Pulmonary artery endothelial cell (primary cell): ENCODE results near the gene ADAM15. TPM values are rescaled to one million over a fixed set of nuclear protein-coding genes. Genes with fewer than 3 reads are reported as not detected.

Experiments
- DNase-seq: peaks from one replicate; pipeline ENCODE4 v3.0.0-alpha.2; 2011; ENCODE audit warnings: low read depth, low spot score
- total RNA-seq: library from RNA; depleted of rRNA; stranded (reverse); fragments of >200 nt; gene quantifications from 2 replicates; pipeline ENCODE4 v1.2.3, GENCODE V29; 2014

ADAM15 gene
- total RNA-seq, 1 donor from 2014 or later, result 328 TPM

DNA sequence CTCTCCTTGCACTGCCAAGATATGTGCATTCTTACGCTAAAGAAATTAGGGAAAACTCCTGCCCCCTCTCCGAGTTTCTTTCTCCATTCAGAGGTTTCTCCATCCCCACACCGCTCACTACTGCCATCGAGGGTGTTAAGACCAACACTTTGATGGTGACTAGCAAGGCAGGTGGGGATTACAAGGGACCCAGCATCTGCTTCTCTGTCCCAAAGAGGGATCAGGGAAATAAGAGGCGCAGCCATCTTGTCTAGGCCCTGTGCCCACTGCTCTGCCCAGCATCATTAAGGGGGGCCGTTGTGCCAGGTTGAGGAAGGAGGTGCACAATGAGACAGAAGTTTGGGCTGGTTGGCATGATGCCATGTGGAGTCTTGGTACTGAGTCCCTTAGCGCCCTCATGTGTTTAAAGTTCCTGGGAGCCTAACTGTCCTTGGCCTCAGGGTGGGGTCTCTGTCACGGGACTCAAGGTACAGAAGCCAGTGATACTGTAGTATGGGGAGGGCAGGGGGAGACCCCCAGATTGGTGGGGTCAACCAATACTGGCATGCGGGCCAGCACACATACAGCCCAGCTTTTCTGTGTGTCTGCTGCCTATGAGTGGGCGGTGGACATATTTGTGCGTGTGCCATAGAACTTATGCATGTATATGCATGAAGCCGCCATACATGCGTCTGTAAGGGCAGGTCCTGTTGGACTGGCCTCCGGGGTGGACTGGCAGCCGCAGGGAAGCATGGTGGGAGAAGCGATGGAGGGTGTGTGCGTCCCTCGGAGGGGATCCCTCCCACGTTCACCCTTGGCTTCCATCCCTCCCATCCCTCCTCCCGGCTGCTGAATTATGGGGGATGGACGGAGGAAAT lies 33.0 kb downstream of the ADAM15 start:
- DNase-seq, result no peak

GRCh38 chr1:155084722-155085503 lies 33.8 kb downstream of the ADAM15 start:
- DNase-seq, result peak; percentile 80

- no peak for DNase-seq
Measured at GRCh38 chr1:155085504-155086127, 34.5 kb downstream of the ADAM15 start.

DNA sequence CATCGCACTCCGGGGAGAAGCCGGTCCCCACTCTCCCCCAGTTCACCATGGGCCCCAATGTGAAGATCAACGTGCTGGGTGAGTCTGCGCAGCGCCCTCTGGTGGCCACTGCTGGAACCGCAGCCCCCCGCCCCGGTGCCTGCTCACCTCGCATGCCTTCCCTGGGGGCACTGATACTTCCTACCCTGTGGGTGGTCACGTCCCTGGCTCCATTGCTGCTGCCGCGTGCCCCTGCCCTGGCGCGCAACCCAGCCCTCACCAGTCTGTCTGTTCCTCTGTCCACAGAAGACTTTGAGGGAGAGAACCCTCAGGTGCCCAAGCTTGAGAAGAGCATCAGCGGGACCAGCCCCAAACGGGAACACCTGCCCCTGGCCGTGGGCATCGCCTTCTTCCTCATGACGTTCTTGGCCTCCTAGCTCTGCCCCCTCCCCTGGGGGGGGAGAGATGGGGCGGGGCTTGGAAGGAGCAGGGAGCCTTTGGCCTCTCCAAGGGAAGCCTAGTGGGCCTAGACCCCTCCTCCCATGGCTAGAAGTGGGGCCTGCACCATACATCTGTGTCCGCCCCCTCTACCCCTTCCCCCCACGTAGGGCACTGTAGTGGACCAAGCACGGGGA lies 35.1 kb downstream of the ADAM15 start:
- DNase-seq, result no peak

DNA sequence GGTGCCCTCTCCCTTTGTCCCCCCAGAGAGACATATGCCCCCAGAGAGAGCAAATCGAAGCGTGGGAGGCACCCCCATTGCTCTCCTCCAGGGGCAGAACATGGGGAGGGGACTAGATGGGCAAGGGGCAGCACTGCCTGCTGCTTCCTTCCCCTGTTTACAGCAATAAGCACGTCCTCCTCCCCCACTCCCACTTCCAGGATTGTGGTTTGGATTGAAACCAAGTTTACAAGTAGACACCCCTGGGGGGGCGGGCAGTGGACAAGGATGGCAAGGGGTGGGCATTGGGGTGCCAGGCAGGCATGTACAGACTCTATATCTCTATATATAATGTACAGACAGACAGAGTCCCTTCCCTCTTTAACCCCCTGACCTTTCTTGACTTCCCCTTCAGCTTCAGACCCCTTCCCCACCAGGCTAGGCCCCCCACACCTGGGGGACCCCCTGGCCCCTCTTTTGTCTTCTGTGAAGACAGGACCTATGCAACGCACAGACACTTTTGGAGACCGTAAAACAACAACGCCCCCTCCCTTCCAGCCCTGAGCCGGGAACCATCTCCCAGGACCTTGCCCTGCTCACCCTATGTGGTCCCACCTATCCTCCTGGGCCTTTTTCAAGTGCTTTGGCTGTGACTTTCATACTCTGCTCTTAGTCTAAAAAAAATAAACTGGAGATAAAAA lies 35.9 kb downstream of the ADAM15 start:
- DNase-seq, result no peak

- DNase-seq, result no peak
Measured at GRCh38 chr1:155091071-155092051, 40.2 kb downstream of the ADAM15 start.

DNA sequence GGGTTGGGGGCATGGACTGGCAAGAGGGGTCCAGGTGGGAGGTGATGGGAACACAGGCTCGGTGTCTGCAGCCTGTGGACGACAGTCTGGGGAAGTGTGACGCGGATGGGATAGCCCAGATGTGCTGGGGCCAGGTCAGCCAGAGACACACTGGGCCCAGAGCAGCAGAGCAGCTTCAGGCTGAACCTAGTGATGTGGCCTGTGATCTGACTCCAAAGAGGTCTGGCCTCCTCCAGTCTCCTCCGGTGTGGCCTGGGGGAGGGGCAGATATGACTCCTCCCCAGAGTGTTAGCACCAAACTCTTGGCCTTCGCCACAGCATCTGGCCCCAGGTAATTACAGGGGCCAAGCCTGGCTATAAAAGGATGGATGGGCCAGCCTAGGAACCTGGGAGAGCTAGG lies 41.0 kb downstream of the ADAM15 start:
- no peak for DNase-seq

GRCh38 chr1:155092641-155093040 lies 41.5 kb downstream of the ADAM15 start:
- DNase-seq, result no peak

GRCh38 chr1:155093911-155094621 lies 43.0 kb downstream of the ADAM15 start:
- DNase-seq, result no peak

DNA sequence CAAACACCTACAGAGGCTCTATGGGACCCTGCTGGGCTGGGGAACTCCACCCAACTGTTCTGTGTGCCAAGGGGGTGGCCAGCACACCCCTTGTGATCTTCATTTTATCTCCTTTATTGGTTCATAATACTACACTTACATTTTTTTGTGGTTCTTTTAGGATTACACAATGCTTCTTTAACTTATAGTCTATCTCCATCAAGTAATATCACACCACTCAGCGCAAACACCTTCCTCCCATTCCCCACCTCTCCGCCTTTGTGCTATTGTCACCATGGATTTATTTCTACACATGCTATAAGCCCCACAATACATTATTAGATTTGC lies 43.5 kb downstream of the ADAM15 start:
- DNase-seq, result no peak

DNA sequence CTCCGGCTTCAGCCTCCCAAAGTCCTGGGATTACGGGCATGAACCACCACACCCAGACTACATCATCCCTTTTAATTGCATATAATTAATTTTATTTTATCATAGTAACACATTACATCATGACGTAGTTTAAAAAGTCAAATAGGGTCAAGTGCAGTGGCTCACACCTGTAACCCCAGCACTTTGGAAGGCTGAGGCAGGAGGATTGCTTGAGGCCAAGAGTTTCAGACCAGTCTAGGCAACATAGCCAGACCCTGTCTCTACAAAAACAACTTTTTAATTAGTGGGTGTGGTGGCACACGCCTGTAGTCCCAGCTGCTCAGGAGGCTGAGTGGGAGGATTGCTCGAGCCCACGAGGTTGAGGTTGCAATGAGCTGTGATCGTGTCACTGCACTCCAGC lies 48.2 kb downstream of the ADAM15 start:
- no peak for DNase-seq

DNA sequence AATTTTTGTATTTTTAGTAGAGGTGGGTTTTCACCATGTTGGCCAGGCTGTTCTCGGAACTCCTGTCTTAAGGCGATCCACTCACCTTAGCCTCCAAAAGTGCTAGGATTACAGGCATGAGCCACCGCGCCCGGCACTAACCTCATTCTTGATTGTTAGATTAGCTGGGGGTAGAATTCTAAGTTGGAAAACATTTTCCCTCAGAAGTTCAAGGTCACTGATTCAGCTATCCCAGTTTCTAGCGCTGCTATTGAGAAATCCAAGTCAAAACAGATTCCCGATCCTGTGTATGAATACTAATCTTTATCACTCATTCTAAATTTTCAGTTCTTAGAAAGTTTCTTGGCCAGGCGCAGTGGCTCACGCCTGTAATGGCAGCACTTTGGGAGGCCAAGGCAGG lies 52.2 kb downstream of the ADAM15 start:
- DNase-seq, result no peak

- no peak for DNase-seq
Measured at GRCh38 chr1:155104605-155105534, 53.8 kb downstream of the ADAM15 start.

- no peak for DNase-seq
Measured at GRCh38 chr1:155105604-155106011, 54.5 kb downstream of the ADAM15 start.

GRCh38 chr1:155106862-155107261 lies 55.7 kb downstream of the ADAM15 start:
- no peak for DNase-seq

DNA sequence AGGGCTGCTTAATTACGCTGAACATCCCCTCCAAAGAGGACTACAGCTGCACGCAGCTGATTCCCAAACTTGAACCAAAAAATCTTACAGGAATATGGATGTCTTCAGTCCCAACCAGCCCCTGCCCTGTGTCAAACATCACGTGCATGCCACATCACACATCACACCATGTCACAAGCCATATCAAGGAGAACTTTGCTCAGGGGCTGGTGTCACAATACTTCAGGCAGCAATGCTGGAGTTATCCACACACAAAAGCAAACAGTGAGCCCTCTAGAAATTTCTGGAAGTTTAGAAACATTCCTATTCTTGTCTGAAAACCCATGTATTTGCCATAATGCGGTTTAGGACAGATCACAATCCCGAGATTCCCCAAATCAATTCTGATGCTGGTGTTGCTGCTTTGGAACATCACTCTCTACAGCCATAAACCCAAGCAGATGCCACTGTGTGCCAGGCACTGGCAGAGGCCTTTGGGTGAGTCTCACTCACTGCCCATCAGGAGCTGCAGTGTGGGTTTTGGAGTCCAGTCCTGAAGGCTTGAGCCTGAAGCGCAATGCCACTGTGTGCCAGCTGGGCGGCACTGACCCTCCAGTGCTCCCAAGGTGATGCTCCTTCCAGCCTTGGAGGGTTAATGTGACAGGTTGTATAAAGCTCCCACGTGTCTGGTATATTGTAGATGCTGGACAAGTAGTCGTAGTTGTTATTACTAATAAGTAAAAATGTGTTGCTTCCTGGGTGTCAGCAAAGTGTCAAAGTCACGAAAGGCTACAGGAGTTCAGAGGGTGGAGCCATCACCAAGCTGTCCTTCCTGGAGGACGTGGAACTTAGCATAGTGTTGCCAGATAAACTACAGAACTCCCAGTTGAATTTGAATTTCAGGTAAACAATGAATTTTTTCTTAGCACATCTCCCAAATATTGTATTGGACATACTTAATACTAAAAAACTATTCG lies 56.5 kb downstream of the ADAM15 start:
- no peak for DNase-seq

GRCh38 chr1:155108296-155108695 lies 57.2 kb downstream of the ADAM15 start:
- DNase-seq, result no peak
